ENCODE results near the gene OR5M10.
"Not testable (repeated sequence)": the region's sequence is repeated elsewhere in the genome, so short reads cannot be mapped to it uniquely, and the experiment has no call there.

OR5M10 gene

GRCh38 chr11:56577621-56578020, at the start of gene OR5M10:
Gene OR5M10 (minus strand): TSS chr11:56577721. CDS start chr11:56577721, 0 bp downstream.
- DNase-seq, result no peak

DNA sequence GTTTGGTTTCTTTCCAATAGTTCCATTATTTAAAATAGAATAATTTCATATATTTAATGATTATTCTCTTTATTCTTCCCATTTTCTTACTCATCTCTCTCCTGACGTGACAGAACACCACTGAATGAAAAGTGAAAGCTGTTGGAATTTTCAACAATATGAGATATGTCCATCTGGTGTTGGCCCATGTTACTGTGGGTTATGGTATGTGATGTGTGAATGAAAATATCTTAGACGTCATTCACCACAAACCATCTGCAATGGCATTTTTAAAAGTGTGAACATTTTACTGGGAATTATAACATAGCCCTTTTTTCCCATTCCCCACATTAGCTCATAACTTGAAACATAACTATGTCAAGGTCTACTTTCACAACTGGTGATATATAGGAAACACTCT, 48.4 kb upstream of the OR5M10 start:
- DNase-seq, result no peak

GRCh38 chr11:56624661-56625110, 47.2 kb upstream of the OR5M10 start:
- DNase-seq, result no peak

DNA sequence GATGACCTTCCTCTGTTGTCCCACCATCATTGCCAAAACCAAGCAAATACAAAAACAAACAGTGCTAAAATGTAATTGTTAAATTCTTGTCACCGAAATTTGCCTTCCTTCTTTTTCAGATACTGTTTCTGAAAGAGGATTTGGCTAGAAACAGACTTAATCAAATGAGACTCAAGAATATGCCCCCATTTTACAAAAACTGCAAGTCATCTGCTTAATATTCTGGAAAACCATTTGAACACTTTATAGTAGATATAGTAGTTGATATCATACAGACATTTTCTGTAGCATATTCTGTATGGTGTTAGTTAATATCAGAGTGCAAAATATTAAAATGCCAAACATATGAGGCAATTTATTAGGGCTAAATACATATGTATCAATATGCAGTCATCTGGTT, 33.7 kb upstream of the OR5M10 start:
- DNase-seq, result no peak

DNA sequence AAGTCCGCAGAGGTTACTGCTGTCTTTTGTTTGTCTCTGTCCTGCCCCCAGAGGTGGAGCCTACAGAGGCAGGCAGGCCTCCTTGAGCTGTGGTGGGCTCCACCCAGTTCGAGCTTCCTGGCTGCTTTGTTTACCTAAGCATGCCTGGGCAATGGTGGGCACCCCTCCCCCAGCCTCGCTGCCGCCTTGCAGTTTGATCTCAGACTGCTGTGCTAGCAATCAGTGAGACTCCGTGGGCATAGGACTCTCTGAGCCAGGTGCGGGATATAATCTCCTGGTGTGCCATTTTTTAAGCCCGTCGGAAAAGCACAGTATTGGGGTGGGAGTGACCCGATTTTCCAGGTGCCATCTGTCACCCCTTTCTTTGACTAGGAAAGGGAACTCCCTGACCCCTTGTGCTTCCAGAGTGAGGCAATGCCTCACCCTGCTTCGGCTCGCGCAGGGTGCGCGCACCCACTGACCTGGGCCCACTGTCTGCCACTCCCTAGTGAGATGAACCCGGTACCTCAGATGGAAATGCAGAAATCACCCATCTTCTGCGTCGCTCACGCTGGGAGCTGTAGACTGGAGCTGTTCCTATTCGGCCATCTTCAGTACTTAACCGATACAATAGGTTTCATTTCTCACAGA, 14.7 kb upstream of the OR5M10 start:
- not testable (repeated sequence) for DNase-seq

- no peak for DNase-seq
These were observed 18.9 kb downstream of the OR5M10 start for GRCh38 chr11:56558574-56558973.

DNA sequence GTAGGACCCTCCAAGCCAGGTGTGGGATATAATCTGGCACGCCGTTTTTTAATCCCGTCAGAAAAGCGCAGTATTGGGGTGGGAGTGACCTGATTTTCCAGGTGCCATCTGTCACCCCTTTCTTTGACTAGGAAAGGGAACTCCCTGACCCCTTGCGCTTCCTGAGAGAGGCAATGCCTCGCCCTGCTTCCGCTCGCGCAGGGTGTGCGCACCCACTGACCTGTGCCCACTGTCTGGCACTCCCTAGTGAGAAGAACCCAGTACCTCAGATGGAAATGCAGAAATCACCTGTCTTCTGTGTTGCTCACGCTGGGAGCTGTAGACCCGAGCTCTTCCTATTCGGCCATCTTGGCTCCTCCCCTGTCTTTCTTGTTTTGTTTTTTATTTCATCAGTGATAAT, 22.8 kb downstream of the OR5M10 start:
- DNase-seq, result not testable (repeated sequence)

GRCh38 chr11:56545531-56545930, 32.0 kb downstream of the OR5M10 start:
- no peak for DNase-seq

DNA sequence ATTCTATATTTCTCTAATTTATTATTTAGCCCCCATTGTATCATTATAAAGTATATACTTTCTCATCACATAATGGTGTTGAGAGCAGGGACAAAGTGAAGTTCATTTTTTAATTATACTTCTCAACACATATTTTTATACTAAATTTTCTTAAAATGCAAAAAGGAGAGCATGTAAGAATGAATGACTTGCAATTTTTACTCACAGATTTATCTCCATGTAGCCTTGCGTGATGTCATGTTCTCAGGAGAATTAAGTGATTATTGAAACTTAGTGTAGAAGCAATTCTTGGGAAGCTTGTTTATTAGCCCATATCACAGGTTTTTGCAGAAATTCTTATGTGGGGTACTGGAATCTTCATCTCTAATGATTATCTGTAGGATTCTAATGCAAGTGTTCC, 33.8 kb downstream of the OR5M10 start:
- DNase-seq, result no peak

DNA sequence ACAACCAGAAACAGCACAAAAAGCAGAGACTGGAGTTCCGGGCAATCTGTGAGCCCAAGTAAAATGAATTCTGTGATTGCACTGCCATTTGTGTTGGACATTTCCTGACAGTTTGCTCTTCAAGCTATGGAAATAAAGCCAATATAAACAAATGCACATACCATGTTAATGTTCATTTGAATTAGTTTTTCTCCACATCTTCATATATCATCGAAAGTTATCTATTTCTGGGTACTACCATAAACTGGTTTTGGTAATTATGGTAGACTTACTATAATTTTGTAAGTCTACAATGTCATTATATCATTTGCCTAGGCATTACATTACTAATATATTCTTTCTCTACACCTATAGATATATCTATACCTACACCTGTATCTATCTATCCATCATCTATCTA, 34.4 kb downstream of the OR5M10 start, which contains the start of gene OR5M11:
Gene OR5M11 (minus strand): TSS at position 101 of the 400 bp plus-strand sequence. CDS start 0 bp downstream, at position 101.
- no peak for DNase-seq

- DNase-seq, result no peak
These were observed 44.3 kb downstream of the OR5M10 start for GRCh38 chr11:56533054-56533740.

DNA sequence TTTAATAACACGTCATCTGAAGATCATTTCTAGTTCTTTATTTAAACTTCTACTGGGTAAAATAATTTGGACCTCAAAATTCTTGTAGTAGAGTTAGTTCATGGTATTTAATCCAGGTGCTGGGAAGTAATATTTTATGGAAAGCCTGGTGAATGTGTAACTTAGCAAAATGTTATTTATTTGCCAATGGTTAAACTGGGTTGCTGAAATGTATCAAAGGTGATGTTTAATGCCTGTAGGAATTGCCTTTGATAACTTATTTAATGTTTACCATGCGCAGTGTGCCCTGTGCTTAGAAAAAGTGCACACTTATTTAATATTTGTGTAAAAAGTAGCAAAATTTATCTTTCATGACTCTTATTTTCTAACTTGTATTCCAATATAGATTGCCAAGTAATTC, 45.7 kb downstream of the OR5M10 start:
- DNase-seq, result no peak
